Left lung (tissue), 10 donors: ENCODE data around the gene TRIP6. TPM values are rescaled to one million over a fixed set of nuclear protein-coding genes. Genes with fewer than 3 reads are reported as not detected.
A peak's percentile ranks its signal among the peaks of the same experiment; 100 is the strongest.

Experiments used
- ATAC-seq: fragments of 200-7000 bp; cut with Tn5 transposase; one replicate; pipeline ENCODE4 v1.9.1; 2020; ENCODE audit warnings: moderate library complexity
- DNase-seq, 4 donors: peaks; one replicate each; pipeline ENCODE4 v3.0.0-alpha.2; 2013 to 2020
- H3K27ac ChIP-seq, 2 donors: fragments of 200-600 bp; sonication (generic) in 1 of 2; one replicate each; pipeline versions ENCODE4 v1.5.0 to v1.8.0; 2020 to 2021
- H3K27me3 ChIP-seq, 2 donors: fragments of 200-600 bp; sonication (generic) in 1 of 2; one replicate each; pipeline versions ENCODE4 v1.5.0 to v1.8.0; 2020 to 2021
- H3K36me3 ChIP-seq, 2 donors: fragments of 200-600 bp; sonication (generic) in 1 of 2; one replicate each; pipeline versions ENCODE4 v1.5.0 to v1.8.0; 2020 to 2021
- H3K4me1 ChIP-seq, 2 donors: fragments of 200-600 bp; one replicate each; pipeline ENCODE4 v1.8.0; 2021
- H3K4me3 ChIP-seq, 2 donors: fragments of 200-600 bp; sonication (generic) in 1 of 2; one replicate each; pipeline versions ENCODE4 v1.5.0 to v1.8.0; 2020 to 2021; ENCODE audit warnings: mild to moderate bottlenecking in 1 of 2
- H3K9me3 ChIP-seq, 2 donors: fragments of 200-600 bp; sonication (generic) in 1 of 2; one replicate each; pipeline versions ENCODE4 v1.5.0 to v1.8.0; 2020 to 2021
- intact Hi-C, 2 donors: fragments of 100-400 bp; cut with DNase I; formaldehyde crosslinking; loops; one replicate each; pipeline versions ENCODE4 v1.11.2 to v1.14.2; 2022
- polyA plus RNA-seq, 6 donors: library from polyadenylated mRNA; unstranded; fragments of 120-200 nt; gene quantifications; one replicate each; pipeline ENCODE4 v1.2.1, GENCODE V29; 2013; ENCODE audit not compliant: insufficient read length in 6 of 6
- total RNA-seq, 2 donors: library from RNA; stranded (reverse); fragmentation: NEBNext Ultra II Directional; extraction: Animal tissue kit (Norgen Biotek cat#: 25700); gene quantifications; one replicate each; pipeline ENCODE4 v1.2.1, GENCODE V29; 2021
- TF ChIP-seq, protein P1 (sequence below), 2 donors: fragments of 200-600 bp; sonication (generic) in 1 of 2; IDR thresholded peaks; one replicate each; pipeline versions ENCODE4 v1.5.0 to v1.8.0; 2021; ENCODE audit warnings: antibody characterized with exemption in 2 of 2
- donor health status: DM: no; HTN: yes; CAD: no.
- donor health status: DM: no; HTN: no; CAD: no.

TRIP6 gene
- total and polyA plus RNA-seq, 8 donors = 61.5 to 96.6 (median 76.2) TPM

- TF ChIP-seq, protein P1, sequence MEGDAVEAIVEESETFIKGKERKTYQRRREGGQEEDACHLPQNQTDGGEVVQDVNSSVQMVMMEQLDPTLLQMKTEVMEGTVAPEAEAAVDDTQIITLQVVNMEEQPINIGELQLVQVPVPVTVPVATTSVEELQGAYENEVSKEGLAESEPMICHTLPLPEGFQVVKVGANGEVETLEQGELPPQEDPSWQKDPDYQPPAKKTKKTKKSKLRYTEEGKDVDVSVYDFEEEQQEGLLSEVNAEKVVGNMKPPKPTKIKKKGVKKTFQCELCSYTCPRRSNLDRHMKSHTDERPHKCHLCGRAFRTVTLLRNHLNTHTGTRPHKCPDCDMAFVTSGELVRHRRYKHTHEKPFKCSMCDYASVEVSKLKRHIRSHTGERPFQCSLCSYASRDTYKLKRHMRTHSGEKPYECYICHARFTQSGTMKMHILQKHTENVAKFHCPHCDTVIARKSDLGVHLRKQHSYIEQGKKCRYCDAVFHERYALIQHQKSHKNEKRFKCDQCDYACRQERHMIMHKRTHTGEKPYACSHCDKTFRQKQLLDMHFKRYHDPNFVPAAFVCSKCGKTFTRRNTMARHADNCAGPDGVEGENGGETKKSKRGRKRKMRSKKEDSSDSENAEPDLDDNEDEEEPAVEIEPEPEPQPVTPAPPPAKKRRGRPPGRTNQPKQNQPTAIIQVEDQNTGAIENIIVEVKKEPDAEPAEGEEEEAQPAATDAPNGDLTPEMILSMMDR (IDR thresholded peaks at IDR 0.05) = peak; percentile 68 to 77
- H3K27ac ChIP-seq = no peak overlapping the region
Measured at GRCh38 chr7:100896732-100897608, 29.8 kb downstream of the TRIP6 start.

DNA sequence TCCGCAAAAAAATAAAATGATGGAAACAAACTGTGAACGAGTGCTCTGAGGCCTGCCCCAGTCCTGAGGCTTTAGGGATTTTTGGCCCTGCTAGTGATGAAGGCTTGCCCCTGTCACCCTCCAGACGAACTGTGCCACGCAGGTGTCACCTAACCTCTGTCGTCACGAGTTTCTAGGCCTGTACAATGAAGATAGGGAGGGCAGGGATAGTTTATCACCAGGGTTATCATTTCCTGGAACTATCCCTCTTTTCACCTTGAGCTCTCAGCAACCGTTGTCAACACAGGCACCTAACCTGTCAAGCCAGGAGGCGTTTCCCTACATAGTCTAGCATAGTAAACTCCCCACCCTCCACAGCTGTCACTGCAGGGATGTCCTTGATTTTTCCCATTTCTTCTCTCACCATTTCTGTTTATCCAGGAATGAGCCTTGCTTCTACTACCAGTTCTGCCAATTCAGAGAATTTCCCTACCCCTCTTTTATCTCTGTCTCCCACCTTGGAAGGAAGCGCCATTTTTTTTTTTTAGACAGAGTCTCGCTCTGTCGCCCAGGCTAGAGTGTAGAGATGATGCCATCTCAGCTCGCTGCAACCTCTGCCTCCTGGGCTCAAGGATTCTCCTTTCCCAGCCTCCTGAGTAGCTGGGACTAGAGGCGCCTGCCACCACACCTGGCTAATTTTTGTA is 30.7 kb downstream of the TRIP6 start:
- Histone ChIP-seq H3K4me3 (no peak overlapping the region), H3K4me1 (peaks cover 9 to 34% of the 10 kb centered on the region in 2 donors), H3K36me3 (no peaks in the 10 kb centered on the region), H3K9me3 (no peaks in the 10 kb centered on the region), H3K27me3 (peaks cover 19 to 96% of the 10 kb centered on the region in 2 donors), H3K27ac (no peak overlapping the region)
- ATAC-seq = no peak
- TF ChIP-seq, protein P1 (IDR thresholded peaks at IDR 0.05) = no peak
- no peak for DNase-seq
- intact Hi-C loops = loop anchor here (5.0 to 10.0 kb wide), 2 partner anchors 159 to 167 kb away; no protein-coding TSS in a partner anchor

More at GRCh38 chr7:100896732-100897608, 29.8 kb downstream of the TRIP6 start:
- Histone ChIP-seq H3K9me3 (no peaks in the 10 kb centered on the region), H3K4me3 (peak overlapping the region in 1 of 2 donors; percentile 40), H3K4me1 (peaks cover 9 to 34% of the 10 kb centered on the region in 2 donors), H3K27me3 (peaks cover 19 to 98% of the 10 kb centered on the region in 2 donors), H3K36me3 (no peaks in the 10 kb centered on the region)
- DNase-seq (peak in 2 of 4 donors; percentile 34 to 92), ATAC-seq (peak; percentile 65)
- intact Hi-C loops = loop anchor here (5.0 to 10.0 kb wide), 2 partner anchors 160 to 168 kb away; no protein-coding TSS in a partner anchor

GRCh38 chr7:100899432-100899831 is 32.2 kb downstream of the TRIP6 start:
- intact Hi-C loops = loop anchor here (5.0 to 10.0 kb wide), 2 partner anchors 158 to 165 kb away; no protein-coding TSS in a partner anchor
- TF ChIP-seq, protein P1 (IDR thresholded peaks at IDR 0.05) = no peak
- no peak for ATAC-seq
- Histone ChIP-seq H3K36me3 (no peaks in the 10 kb centered on the region), H3K27me3 (peaks cover 19 to 84% of the 10 kb centered on the region in 2 donors), H3K9me3 (no peaks in the 10 kb centered on the region), H3K27ac (no peak overlapping the region), H3K4me3 (no peak overlapping the region), H3K4me1 (peaks cover 9 to 30% of the 10 kb centered on the region in 2 donors)
- DNase-seq = no peak

DNA sequence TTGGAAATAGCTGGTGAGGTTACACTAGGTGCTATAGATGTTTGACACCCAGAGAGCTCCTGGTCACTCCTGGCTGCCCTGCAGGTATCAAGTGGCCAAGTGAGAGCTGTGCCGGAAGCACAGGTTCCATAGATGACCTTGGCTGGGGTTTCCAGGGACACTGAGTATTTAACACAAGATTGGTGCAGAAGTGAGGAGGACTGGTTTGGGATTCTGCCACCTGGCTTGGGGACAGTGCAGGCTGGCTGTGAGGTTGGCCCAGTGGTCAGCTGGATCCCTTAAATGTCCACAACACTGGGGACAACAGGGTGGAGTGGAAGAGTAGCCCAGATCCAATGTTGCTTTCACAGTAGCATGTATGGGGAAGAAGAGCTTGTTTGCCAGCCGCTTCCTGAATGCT is 33.8 kb downstream of the TRIP6 start:
- DNase-seq = no peak
- TF ChIP-seq, protein P1 (IDR thresholded peaks at IDR 0.05) = no peak
- Histone ChIP-seq H3K9me3 (no peaks in the 10 kb centered on the region), H3K4me3 (no peak overlapping the region), H3K27me3 (peaks cover 8 to 68% of the 10 kb centered on the region in 2 donors), H3K4me1 (peaks cover 0 to 14% of the 10 kb centered on the region in 2 donors), H3K36me3 (no peaks in the 10 kb centered on the region), H3K27ac (no peak overlapping the region)
- intact Hi-C loops = no loop called here
- no peak for ATAC-seq

DNA sequence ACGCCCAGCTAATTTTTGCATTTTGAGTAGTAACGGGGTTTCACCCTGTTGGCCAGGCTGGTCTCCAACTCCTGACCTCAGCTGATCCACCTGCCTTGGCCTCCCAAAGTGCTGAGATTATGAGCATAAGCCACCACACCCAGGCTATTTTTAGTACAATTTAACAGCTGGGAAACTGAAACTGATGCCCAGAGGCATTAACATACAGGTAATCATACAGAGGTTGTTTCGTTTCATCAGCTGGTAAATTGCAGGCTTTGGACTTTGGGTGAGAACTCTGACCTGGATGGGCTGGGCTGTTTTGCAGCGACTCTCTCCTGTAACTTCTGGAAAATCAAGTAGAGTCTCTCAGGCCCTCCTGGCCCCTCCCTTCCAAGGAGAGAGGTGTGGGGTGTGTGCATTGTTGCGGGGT is 34.7 kb downstream of the TRIP6 start:
- Histone ChIP-seq H3K9me3 (no peaks in the 10 kb centered on the region), H3K4me1 (peaks cover 0 to 6% of the 10 kb centered on the region in 2 donors), H3K27ac (no peak overlapping the region), H3K36me3 (no peaks in the 10 kb centered on the region), H3K4me3 (no peak overlapping the region), H3K27me3 (peaks cover 0 to 59% of the 10 kb centered on the region in 2 donors)
- intact Hi-C loops = no loop called here
- ATAC-seq = no peak
- TF ChIP-seq, protein P1 (IDR thresholded peaks at IDR 0.05) = no peak
- no peak for DNase-seq
